Measurements from ENCODE around the gene ZFP36L1. TPM values are rescaled to one million over a fixed set of nuclear protein-coding genes. Genes with fewer than 3 reads are reported as not detected.

Gene ZFP36L1
- total RNA-seq, 1 donor from 2014 or later: 368 TPM

- no peak for DNase-seq (ENCODE audit: low spot score, unreplicated experiment)
Observed at GRCh38 chr14:68772761-68773381, 20.0 kb downstream of the ZFP36L1 start.

GRCh38 chr14:68771631-68772030 lies 21.2 kb downstream of the ZFP36L1 start:
- no peak overlapping the region for H3K4me3 Mint-ChIP-seq (ENCODE audit: low read depth)
- H3K4me1 Mint-ChIP-seq (ENCODE audit: low read depth): no peaks in the 10 kb centered on the region
- no peak overlapping the region for H3K27ac Mint-ChIP-seq
- peaks cover 9% of the 10 kb centered on the region for H3K9me3 Mint-ChIP-seq (ENCODE audit: low read depth)
- TF ChIP-seq, protein P1, sequence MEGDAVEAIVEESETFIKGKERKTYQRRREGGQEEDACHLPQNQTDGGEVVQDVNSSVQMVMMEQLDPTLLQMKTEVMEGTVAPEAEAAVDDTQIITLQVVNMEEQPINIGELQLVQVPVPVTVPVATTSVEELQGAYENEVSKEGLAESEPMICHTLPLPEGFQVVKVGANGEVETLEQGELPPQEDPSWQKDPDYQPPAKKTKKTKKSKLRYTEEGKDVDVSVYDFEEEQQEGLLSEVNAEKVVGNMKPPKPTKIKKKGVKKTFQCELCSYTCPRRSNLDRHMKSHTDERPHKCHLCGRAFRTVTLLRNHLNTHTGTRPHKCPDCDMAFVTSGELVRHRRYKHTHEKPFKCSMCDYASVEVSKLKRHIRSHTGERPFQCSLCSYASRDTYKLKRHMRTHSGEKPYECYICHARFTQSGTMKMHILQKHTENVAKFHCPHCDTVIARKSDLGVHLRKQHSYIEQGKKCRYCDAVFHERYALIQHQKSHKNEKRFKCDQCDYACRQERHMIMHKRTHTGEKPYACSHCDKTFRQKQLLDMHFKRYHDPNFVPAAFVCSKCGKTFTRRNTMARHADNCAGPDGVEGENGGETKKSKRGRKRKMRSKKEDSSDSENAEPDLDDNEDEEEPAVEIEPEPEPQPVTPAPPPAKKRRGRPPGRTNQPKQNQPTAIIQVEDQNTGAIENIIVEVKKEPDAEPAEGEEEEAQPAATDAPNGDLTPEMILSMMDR (IDR thresholded peaks at IDR 0.05; ENCODE audit: unreplicated experiment): no peak
- peaks cover 2% of the 10 kb centered on the region for H3K27me3 Mint-ChIP-seq
- DNase-seq (ENCODE audit: low spot score, unreplicated experiment): no peak
- peaks cover 2% of the 10 kb centered on the region for H3K36me3 Mint-ChIP-seq (ENCODE audit: insufficient read depth)

More at GRCh38 chr14:68772761-68773381, 20.0 kb downstream of the ZFP36L1 start:
- peaks cover 2% of the 10 kb centered on the region for H3K36me3 Mint-ChIP-seq (ENCODE audit: insufficient read depth)
- peaks cover 9% of the 10 kb centered on the region for H3K9me3 Mint-ChIP-seq (ENCODE audit: low read depth)
- H3K4me3 Mint-ChIP-seq (ENCODE audit: low read depth): no peak overlapping the region
- H3K27ac Mint-ChIP-seq: no peak overlapping the region
- H3K27me3 Mint-ChIP-seq: peaks cover 2% of the 10 kb centered on the region
- TF ChIP-seq, protein P1 (IDR thresholded peaks at IDR 0.05; ENCODE audit: unreplicated experiment): no peak
- peaks cover 3% of the 10 kb centered on the region for H3K4me1 Mint-ChIP-seq (ENCODE audit: low read depth)

DNA sequence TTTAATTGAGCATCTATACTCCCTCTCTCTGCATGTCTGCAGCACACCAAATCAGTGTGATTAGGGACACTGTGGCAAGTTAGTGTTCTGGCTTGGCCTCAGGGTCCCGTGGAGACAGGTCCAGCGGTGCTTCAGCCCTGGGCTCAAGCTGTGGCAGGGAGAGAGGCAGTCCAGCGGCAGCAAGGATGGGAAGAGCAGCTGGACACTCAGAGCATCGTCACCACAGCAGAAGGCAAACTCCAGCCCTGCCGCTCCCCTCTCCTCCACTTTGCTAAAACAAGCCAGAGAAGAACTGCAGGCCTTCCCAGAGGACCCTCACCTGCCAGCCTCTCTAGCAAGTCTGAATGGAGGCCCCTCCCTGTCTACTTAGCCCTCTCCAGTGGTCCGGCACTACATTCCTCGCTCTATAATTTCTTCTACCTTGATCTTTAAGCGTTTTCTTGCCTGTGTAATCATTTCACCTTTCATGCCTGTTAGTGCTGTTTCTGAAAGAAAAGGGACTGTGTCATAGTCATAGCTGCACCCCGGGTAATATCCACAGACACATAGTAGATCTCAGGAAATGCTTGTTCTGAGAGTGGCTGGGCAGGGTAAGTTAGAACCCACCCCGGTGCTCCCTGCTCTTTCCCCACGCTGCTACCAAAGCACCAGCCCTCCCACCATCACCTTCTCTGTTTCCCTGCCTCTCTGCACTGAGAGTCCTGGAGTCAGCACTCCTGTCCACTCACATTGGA lies 22.1 kb downstream of the ZFP36L1 start:
- TF ChIP-seq, protein P1 (IDR thresholded peaks at IDR 0.05; ENCODE audit: unreplicated experiment): no peak
- no peak overlapping the region for H3K4me3 Mint-ChIP-seq (ENCODE audit: low read depth)
- peaks cover 2% of the 10 kb centered on the region for H3K4me1 Mint-ChIP-seq (ENCODE audit: low read depth)
- DNase-seq (ENCODE audit: low spot score, unreplicated experiment): no peak
- no peak overlapping the region for H3K27ac Mint-ChIP-seq
- H3K36me3 Mint-ChIP-seq (ENCODE audit: insufficient read depth): peaks cover 2% of the 10 kb centered on the region
- H3K9me3 Mint-ChIP-seq (ENCODE audit: low read depth): peaks cover 8% of the 10 kb centered on the region
- peaks cover 2% of the 10 kb centered on the region for H3K27me3 Mint-ChIP-seq

GRCh38 chr14:68770051-68770450 lies 22.8 kb downstream of the ZFP36L1 start:
- peaks cover 2% of the 10 kb centered on the region for H3K27me3 Mint-ChIP-seq
- H3K27ac Mint-ChIP-seq: no peak overlapping the region
- H3K36me3 Mint-ChIP-seq (ENCODE audit: insufficient read depth): peaks cover 2% of the 10 kb centered on the region
- TF ChIP-seq, protein P1 (IDR thresholded peaks at IDR 0.05; ENCODE audit: unreplicated experiment): no peak
- peaks cover 2% of the 10 kb centered on the region for H3K4me1 Mint-ChIP-seq (ENCODE audit: low read depth)
- DNase-seq (ENCODE audit: low spot score, unreplicated experiment): no peak
- peaks cover 4% of the 10 kb centered on the region for H3K9me3 Mint-ChIP-seq (ENCODE audit: low read depth)
- H3K4me3 Mint-ChIP-seq (ENCODE audit: low read depth): no peak overlapping the region

DNA sequence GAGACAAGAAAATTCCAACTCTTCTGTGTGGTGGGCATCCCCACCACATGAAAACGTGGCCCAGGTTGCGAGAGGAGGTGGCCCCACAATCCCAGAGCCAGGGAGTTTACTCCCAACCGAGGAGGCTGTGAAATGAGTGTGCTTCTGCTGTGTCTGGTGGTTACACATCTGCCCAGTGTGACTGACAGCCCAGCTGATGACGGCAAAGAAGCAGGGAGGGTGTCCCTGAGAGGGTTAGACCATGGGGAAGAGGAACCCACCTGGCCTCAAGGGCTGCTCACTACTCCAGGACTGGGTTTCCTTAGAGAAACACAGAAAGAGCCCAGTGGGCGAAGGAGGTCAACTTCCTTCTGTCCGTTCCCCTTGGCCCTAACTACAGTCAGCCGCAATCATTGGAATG lies 24.6 kb downstream of the ZFP36L1 start:
- Mint-ChIP-seq H3K9me3 (ENCODE audit: low read depth) (no peaks in the 10 kb centered on the region), H3K27me3 (peaks cover 2% of the 10 kb centered on the region), H3K27ac (no peak overlapping the region), H3K36me3 (ENCODE audit: insufficient read depth) (no peaks in the 10 kb centered on the region), H3K4me1 (ENCODE audit: low read depth) (peaks cover 4% of the 10 kb centered on the region), H3K4me3 (ENCODE audit: low read depth) (no peak overlapping the region)
- TF ChIP-seq, protein P1 (IDR thresholded peaks at IDR 0.05; ENCODE audit: unreplicated experiment): no peak
- DNase-seq (ENCODE audit: low spot score, unreplicated experiment): no peak
